Loucy (cell line): ENCODE data around the gene SCOC.

Experiments used
- H2AFZ ChIP-seq: fragments of 200-600 bp; sonication (generic); 2 replicates; pipeline ENCODE4 v1.6.0; 2016; ENCODE audit warnings: antibody characterized with exemption, mild to moderate bottlenecking, low read length, moderate library complexity
- H3F3A ChIP-seq: fragments of 200-600 bp; 2 replicates; pipeline ENCODE4 v1.6.0; 2016; ENCODE audit warnings: antibody characterized with exemption, low read depth, mild to moderate bottlenecking
- H3K27me3 ChIP-seq: fragments of 200-600 bp; sonication (generic); 2 replicates; pipeline ENCODE4 v1.6.1; 2014; ENCODE audit warnings: low read length, mild to moderate bottlenecking; ENCODE audit not compliant: insufficient read depth, poor library complexity, severe bottlenecking
- H3K36me3 ChIP-seq: fragments of 200-600 bp; sonication (generic); 2 replicates; pipeline ENCODE4 v1.6.1; 2016; ENCODE audit warnings: low read length; ENCODE audit not compliant: insufficient read depth
- H3K4me1 ChIP-seq: fragments of 200-600 bp; sonication (generic); 2 replicates; pipeline ENCODE4 v1.5.1; 2014; ENCODE audit warnings: low read length, mild to moderate bottlenecking; ENCODE audit not compliant: insufficient read depth, poor library complexity, severe bottlenecking
- H3K4me2 ChIP-seq: fragments of 200-600 bp; sonication (generic); 2 replicates; pipeline ENCODE4 v1.6.0; 2014; ENCODE audit warnings: antibody characterized with exemption, low read length, low read depth, mild to moderate bottlenecking; ENCODE audit not compliant: poor library complexity, severe bottlenecking
- H3K4me3 ChIP-seq: fragments of 200-600 bp; sonication (generic); 2 replicates; pipeline ENCODE4 v1.5.1; 2014; ENCODE audit warnings: low read length, mild to moderate bottlenecking, mixed read lengths; ENCODE audit not compliant: poor library complexity, severe bottlenecking
- H3K79me2 ChIP-seq: fragments of 200-600 bp; sonication (generic); 2 replicates; pipeline ENCODE4 v1.6.1; 2014; ENCODE audit warnings: low read length; ENCODE audit not compliant: insufficient read depth
- H3K9ac ChIP-seq: fragments of 200-600 bp; sonication (generic); 2 replicates; pipeline ENCODE4 v1.6.0; 2014; ENCODE audit warnings: mild to moderate bottlenecking, low read depth, low read length, moderate library complexity; ENCODE audit not compliant: poor library complexity, severe bottlenecking
- H3K9me2 ChIP-seq: fragments of 200-600 bp; sonication (generic); replicated peaks from 2 replicates; pipeline ENCODE4 v1.6.1; 2016; ENCODE audit warnings: low read depth, low read length, mixed read lengths
- H3K9me3 ChIP-seq: fragments of 200-600 bp; sonication (generic); 2 replicates; pipeline ENCODE4 v1.6.1; 2014; ENCODE audit warnings: mild to moderate bottlenecking, antibody characterized with exemption, low read length, low read depth; ENCODE audit not compliant: insufficient read depth
- H4K20me1 ChIP-seq: fragments of 200-600 bp; sonication (generic); 2 replicates; pipeline ENCODE4 v1.6.0; 2014; ENCODE audit warnings: antibody characterized with exemption, low read length, mild to moderate bottlenecking; ENCODE audit not compliant: insufficient read depth, poor library complexity, severe bottlenecking
- EZH2phosphoT487 ChIP-seq: fragments of 200-600 bp; IDR thresholded peaks from 2 replicates; pipeline ENCODE4 v1.6.1; 2018; ENCODE audit warnings: antibody characterized with exemption, mild to moderate bottlenecking, moderate library complexity, borderline replicate concordance
- TF ChIP-seq, protein P1 (sequence below): fragments of 200-600 bp; sonication (generic); conservative IDR thresholded peaks from 2 replicates; pipeline ENCODE4 v1.5.1; 2014; ENCODE audit warnings: mild to moderate bottlenecking, antibody characterized with exemption, low read length

SCOC gene

DNA sequence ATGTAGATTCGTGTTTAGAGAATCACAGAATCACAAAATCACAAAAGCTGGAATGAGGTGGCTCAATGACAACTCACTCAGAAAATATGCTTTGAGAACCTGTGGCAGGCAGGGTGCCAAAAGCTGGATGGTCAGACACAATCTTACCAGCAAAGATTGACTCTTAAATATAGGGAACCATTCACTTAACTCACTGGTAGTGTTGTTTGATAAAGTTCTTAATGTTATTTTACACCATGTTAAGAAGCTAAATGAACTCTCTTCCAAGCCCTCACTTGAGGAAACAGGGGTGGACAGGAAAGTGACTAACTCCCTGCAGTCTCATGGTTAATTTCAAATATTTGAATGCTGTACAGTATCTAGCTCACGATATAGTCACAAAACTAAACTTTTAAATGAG is 5.7 kb upstream of the SCOC start:
- Histone ChIP-seq H3K27me3 (no peaks in the 10 kb centered on the region), H3K9me2 (no peaks in the 10 kb centered on the region), H3K79me2 (peaks cover 4% of the 10 kb centered on the region; the same call in 1 of the 2 replicates), H3K36me3 (no peaks in the 10 kb centered on the region), H3K4me2 (no peak overlapping the region), H3K4me1 (peaks cover 12% of the 10 kb centered on the region), H3F3A (no peaks in the 10 kb centered on the region), H3K9me3 (no peaks in the 10 kb centered on the region), H3K9ac (no peak overlapping the region), H3K4me3 (no peak overlapping the region), H2AFZ (no peak overlapping the region), H4K20me1 (no peaks in the 10 kb centered on the region)
- TF ChIP-seq, protein P1, sequence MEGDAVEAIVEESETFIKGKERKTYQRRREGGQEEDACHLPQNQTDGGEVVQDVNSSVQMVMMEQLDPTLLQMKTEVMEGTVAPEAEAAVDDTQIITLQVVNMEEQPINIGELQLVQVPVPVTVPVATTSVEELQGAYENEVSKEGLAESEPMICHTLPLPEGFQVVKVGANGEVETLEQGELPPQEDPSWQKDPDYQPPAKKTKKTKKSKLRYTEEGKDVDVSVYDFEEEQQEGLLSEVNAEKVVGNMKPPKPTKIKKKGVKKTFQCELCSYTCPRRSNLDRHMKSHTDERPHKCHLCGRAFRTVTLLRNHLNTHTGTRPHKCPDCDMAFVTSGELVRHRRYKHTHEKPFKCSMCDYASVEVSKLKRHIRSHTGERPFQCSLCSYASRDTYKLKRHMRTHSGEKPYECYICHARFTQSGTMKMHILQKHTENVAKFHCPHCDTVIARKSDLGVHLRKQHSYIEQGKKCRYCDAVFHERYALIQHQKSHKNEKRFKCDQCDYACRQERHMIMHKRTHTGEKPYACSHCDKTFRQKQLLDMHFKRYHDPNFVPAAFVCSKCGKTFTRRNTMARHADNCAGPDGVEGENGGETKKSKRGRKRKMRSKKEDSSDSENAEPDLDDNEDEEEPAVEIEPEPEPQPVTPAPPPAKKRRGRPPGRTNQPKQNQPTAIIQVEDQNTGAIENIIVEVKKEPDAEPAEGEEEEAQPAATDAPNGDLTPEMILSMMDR, result no peak
- TF ChIP-seq EZH2phosphoT487, result no peak

DNA sequence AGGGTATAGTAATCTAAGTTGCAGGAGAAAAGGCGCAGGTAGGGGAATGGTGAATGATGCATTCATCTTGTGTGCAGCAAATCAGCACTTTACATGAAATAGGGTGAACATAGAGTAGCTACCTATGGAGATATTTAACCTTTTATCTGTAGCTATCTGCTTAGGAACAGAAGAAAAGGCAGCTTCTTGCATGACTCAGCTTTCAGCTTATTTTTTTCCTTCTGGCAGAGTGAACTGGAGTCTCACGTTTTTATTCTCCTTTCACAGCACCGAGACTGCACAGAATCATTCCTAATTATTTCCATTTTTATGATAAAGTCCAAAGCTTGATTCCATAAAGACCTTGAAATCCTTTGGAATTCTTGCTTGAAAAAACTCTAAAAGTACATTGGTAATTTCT is 4.8 kb upstream of the SCOC start:
- Histone ChIP-seq H3K27me3 (no peaks in the 10 kb centered on the region), H4K20me1 (peaks cover under 1% of the 10 kb centered on the region), H3K4me2 (no peak overlapping the region), H3F3A (no peaks in the 10 kb centered on the region), H3K9me3 (no peaks in the 10 kb centered on the region), H3K4me3 (no peak overlapping the region), H3K4me1 (peaks cover 7% of the 10 kb centered on the region), H2AFZ (no peak overlapping the region), H3K79me2 (peaks cover 6% of the 10 kb centered on the region), H3K9me2 (no peaks in the 10 kb centered on the region), H3K36me3 (no peaks in the 10 kb centered on the region), H3K9ac (no peak overlapping the region)
- TF ChIP-seq EZH2phosphoT487, result no peak
- TF ChIP-seq, protein P1, result no peak

DNA sequence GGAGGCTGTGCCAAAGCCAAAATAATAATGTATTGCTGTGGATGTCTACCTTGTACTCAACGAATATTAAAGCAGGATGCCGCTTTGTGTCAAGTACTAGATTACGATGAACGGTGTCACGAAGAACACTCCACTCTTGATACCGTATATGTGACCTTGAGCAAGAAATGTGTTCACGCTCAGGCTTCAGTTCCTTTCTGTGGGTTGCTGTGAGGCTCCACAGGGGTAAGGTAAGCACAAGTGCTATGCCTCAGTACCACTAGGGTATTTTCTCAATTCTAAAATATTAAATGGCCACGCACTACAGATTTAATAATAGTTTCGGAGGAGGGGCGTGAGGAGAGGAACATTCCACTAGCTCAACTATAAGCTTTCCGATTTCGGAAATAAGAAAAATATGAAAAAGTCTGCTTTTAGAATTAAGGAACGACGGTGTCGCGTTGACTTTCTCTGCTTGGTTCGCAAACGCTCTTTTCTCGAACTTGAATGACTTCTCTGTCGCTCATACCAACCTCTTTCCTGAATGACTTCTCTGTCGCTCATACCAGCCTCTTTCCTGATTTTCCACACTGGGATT is 607 bp upstream of the SCOC start:
- peak overlapping the region; percentile 95 for H3K9ac ChIP-seq

More for the DNA sequence above, 607 bp upstream of the SCOC start:
- Histone ChIP-seq H3K4me2 (peak overlapping the region; percentile 77), H3K27me3 (no peaks in the 10 kb centered on the region), H3K4me1 (peaks cover 35% of the 10 kb centered on the region), H3K79me2 (peaks cover 47% of the 10 kb centered on the region), H3K9me3 (no peaks in the 10 kb centered on the region), H2AFZ (peak overlapping the region; percentile 99), H4K20me1 (peaks cover 42% of the 10 kb centered on the region), H3K9me2 (no peaks in the 10 kb centered on the region), H3K4me3 (peak overlapping the region; percentile 89), H3K36me3 (no peaks in the 10 kb centered on the region), H3F3A (no peaks in the 10 kb centered on the region)
- no peak for TF ChIP-seq EZH2phosphoT487
- TF ChIP-seq, protein P1, result peak; percentile 48
